Stimulated activated CD4-positive, alpha-beta T cell treated with anti-CD3 and anti-CD28 coated beads, Interleukin-1b, Interleukin-23, amount 100 ng/mL, for 48 hours (primary cell): ENCODE data around the gene STX16.
"Not testable (repeated sequence)": the region's sequence is repeated elsewhere in the genome, so short reads cannot be mapped to it uniquely, and the experiment has no call there.

Experiments
- DNase-seq: peaks from one replicate; pipeline ENCODE4 v3.0.0-alpha.2; 2020

Gene STX16

DNA sequence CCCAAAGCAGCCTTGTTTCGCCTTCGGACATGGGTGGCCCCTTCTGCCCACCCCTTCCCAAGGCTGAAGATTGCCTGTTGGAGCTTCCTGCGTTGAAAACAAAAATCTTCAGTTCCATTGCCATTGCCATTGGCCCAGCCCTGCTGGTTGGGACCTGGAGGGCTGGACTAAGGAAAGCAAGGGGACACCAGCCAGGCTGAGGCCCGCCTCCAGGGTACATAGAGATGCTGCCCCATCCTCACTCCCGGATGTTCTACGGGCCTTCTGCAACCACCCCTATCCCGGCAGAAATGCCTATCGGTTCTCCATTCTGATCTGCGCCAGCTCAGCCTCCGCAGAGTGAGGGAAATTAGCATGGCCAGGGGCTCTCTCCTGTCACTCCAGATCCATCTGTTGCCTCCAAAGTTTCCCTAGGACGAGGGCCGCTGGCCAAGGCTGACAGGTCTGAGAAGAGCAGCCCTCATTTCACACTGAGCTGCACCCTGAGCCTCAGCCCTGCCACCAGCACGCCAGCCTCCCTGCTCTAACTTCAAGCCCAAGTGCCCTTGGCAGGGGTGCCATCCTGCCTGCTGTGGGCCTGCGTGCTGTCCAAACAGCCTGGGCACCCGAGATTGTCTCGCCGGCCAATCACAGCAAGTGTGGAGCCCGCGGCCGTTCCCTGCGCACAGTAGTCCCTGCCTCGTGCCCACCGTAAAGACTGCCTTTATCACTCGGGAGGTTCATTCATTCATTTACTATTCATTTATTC, 13.4 kb upstream of the STX16 start:
- no peak for DNase-seq

DNA sequence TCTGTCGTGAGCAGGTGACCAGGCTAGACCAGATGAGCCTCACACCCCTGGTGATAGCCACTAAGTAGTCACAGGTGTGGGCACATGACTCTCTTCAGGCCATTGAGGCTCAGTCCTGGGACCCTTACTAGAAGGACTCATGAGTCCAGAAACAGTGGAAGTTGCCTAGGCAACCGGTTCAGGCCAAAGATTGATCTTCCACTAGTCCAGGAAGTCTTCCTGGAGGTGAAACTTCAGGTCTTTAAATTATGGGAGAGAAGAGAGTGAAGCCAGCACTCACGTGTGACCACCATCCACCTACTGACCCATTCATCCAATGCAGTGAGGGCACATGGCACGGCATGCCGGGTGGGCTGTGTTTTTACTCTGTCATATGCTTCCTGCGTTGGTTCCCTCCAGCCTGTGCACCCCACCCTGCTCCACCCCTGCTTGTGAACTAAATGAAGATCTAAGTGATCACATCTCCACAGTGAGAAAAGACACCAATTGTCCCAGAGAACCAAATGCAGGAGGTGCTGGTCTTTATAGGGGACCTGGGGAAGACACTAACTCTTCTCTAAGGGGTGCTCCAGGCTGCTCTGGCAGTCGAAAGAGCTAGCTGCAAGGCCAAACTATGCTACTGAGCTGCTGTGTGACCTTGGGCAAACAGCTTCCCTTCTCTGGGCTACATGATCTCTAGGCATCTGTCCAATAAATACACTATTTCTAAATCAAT, 12.5 kb upstream of the STX16 start:
- DNase-seq: no peak

DNA sequence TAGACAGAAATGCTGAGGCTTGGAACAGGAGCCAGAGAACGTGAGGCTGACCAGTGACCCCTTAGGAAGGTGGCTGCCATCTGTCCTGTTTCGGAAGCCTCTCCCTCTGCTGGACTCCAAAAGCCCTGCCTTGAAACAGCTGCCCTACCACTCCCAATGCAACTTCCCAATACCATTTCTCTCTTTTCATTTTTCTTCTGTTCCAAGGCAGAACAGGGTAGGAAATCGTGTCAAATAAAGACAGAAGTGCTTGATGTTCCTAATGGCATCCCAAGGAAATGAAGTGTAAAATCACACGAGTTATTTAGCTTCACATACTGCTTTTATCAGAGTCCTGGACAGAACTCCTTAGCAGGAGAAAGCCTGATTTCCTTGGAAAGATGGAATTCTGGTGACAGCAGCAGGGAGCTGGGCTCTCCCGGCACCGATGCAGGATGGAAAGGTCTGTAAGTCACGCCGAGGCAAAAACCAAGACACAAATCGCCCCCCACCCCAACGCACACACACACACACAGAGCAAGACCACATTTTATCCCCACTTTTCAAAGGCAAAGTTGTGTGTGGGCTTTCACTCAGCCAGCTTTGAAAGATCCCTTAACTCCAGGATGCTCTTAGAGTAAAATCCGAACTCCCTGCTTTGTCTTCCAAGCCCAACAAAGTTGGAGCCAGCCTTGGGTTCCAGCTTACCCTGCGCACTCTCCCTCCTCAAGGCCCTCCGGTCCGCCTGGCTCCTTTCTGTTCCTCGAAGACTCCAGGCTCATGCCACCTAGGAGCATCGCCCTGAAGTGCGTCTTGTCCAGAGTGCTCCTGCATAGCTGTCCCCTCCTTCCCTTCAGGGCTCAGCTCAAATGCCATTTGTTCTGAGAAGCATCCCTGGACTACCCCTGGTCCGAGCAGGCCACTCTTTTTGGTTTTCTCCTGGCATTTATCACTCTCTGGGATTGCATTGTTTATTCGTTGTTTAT, 11.6 kb upstream of the STX16 start:
- no peak for DNase-seq

DNA sequence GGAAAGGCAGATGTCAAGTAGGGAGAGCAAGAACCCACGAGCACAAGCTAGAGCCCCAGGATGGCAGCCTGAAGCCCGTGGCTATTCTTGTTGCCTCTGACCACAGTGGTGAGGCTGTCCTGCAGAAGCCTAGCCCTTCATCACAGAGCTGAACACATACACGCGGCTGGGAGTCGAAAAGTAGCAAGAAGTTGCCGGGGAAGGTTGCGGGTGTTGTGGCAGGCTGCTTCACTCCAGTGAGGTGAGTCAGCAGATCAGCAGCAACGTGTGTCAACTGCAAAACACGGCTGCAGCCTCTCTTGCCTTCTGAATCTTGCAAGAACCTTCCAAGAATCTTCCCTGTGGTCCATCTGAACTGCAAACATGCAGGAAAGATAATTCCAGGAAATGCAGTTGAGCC, 10.6 kb upstream of the STX16 start:
- no peak for DNase-seq

DNA sequence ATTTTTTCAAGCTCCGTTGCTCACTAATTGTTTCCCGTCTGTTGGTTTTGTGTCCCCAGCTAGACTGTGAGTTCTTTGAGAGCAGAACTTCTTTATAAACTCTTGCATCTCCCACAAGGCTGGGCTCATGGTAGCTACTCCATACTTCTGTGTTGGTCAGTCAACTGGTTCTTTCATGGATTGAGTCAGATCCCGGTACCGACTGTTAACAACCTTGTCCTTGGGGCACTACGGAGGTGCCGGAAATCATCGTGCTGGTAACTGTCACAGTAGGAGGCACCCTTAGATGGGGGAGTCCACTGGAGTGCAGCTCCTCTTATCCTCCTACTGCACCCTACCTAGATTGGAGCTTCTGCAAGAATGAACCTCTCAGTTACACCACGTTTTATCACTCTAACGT, 8.6 kb upstream of the STX16 start:
- DNase-seq: no peak

DNA sequence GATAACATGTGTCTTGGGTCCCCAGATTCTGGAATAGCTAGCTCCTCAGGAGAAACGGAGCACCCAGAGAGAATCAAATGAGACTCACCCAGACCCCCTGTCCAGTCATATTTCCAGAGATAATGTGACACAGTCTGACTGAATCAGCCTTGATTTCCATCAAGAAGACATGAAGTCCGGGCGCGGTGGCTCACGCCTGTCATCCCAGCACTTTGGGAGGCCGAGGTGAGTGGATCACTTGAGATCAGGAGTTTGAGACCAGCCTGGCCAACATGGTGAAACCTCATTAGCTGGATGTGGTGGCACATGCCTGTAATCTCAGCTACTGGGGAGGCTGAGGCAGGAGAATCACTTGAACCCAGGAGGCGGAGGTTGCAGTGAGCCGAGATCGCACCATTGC, 8.2 kb upstream of the STX16 start:
- not testable (repeated sequence) for DNase-seq

DNA sequence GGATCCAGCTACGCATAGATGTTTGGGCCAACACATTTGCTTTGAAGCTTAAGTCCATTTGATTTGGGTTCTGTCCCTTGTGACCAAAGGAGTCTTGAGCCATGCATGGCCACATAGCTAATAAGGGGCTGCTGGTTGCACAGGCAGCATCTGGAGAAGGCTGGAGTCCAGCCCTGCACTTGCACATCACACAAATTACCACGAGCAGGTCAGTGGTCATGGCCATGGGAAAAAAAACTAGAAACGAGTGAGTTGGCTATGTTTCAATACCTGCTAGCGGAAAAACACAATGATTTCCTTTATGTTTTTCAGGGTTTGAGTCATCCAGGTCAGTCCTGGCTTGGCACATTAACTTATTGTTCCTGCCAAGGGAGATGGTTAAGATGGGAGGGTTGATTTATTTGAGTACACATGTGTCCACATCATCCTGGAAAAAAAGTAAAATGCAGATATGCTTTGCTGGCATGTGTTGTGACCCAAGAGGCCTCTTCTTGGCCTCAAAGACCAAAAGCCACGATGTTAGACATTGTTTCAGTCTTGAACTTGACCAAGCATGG, 5.6 kb upstream of the STX16 start:
- no peak for DNase-seq

DNA sequence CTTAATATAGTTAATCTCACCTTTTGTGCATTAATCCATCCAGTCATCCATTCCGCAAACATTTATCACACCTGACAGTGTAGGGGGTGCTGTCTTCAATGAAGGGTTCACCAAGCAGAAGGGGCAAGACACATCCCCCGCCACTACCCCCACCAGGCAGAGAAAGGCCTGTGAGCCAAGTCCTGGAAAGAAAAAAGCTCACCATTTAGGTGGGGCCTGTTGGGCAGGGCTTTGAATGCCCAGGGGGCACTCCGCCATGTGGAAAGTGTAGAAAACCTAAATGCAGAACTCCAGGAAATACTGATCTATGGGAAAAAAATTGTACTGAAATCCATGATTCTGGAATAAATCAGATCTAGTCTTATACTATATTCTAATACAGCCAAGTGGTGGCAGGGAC, 4.8 kb upstream of the STX16 start:
- DNase-seq: no peak

DNA sequence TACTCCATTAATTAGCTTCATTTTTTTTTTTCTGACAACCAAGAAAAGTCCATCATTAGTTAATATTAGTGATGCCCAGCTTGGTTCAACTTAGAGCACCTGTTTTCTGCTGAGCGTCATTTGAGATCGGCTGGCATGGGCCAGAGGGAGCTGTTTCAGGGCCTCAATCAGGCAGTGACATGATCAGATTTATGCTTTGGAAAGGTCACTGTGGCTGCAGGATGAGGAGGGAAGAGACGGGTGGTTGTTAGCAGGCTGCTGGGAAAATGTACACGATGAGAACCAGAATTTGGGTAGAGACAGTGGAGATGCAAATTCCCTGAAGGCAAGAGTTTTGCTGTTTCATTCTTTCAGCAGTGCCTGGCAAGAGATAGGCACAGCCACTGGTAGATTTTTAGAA, 4.4 kb upstream of the STX16 start:
- no peak for DNase-seq

DNA sequence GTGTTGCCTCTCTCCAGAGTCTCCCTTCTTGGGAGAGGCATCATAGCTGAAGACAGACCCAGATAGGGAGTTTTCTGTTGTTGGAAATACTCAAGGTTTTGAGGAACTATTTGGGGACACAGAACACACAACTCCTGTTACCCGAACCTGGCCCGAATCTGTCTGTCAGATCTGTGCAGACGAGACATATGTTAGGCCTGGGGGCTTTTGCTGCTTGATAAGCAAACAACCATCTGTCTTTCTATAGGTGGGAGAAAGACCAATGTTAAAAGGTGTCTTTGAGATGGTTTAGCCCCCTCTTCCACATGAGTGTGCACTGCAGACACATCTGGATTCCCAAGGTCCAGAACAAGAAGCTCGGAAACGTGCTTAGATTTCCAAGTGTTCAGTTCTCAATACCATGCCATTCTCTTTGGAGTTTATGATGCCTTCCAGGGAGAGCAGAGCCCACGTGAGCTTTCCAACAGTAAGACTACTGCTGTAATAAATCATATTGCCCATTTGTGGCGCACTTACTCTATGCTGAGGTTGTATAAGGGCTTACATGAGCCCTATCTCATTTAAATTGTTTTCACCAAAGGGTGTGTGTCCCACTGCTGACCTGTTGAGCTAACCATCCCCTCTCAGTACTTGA, 3.8 kb upstream of the STX16 start:
- DNase-seq: no peak

DNA sequence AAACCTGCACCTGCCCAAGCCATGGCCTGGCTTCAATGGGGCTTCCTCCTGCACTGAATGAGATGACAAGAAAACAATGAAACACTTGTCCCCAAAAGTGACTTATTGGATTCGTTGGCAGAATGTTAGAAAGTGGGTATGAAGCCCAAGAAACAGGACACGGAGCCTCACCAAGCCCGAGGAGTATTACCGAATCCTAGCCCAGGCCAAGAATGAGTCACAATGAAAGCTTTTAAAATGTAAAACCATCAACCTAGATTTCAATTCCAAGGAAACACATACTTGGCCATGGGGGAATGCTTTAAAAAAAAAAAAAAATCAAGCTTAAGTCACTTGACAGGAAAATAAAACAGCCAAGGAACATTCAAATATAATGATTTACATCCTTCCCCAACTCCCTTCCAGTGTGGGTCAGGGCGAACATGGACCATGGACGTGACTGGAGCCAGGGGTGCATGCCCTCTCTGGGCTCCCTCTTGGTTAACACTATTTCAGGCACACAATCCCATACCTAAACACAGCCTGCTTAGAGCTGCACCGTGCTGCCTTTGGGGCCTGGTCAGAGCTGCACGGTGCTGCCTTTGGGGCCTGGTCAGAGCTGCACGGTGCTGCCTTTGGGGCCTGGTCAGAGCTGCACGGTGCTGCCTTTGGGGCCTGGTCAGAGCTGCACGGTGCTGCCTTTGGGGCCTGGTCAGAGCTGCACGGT, 3.1 kb upstream of the STX16 start:
- DNase-seq: no peak

DNA sequence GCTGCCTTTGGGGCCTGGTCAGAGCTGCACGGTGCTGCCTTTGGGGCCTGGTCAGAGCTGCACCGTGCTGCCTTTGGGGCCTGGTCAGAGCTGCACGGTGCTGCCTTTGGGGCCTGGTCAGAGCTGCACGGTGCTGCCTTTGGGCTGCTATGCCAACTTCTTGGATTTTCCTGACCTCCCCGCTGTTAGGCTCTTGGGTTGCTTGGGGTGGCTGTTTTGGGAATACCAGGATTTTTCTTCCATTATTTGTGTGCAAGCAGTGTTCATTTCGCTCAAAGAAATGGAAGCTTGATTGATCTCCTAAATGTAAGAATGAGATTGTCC, 2.6 kb upstream of the STX16 start:
- DNase-seq: not testable (repeated sequence)

DNA sequence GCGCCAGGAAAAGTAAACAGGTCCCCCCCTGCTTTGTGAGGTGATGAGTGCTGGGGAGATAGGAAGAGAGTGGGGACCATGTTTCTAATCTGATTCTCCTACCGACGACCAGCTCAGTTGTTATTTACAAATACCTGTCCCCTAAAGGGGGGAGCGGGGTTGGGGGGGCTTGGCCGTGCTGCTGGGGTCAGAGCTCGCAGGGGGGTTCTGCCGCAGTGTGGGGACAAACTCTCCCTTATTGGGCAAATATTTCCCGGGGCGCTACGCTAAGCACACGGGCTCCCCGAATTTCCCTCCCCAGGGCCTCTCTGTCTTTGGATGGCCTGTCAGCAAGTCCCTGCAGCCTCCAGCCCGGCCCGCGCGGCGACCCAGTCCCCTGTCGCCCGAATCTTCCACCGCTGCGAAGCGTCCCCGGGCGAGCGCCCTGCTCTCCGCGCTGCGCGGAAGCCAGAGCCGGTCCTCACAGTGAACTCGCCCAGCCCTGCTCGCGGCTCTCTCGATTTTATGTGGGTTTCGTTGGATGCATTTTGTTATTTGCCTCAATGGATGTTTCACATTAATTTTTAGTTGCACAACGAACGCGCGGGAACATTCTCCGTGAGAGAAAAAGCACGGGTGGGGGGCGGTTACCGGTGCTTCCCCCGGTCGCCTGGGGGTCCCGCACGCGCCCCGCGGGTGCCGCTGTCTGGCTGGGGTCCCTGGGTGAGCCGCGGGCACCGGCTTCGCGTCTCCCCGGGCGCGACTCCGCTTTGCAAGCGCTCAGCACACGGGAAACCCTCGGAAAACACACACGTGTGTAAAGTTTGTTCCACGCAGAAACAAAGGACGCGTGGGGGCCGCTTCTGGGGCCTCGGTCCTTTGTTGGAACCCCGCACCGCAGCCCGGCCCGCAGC, 1.5 kb upstream of the STX16 start:
- DNase-seq: peak; percentile 27

DNA sequence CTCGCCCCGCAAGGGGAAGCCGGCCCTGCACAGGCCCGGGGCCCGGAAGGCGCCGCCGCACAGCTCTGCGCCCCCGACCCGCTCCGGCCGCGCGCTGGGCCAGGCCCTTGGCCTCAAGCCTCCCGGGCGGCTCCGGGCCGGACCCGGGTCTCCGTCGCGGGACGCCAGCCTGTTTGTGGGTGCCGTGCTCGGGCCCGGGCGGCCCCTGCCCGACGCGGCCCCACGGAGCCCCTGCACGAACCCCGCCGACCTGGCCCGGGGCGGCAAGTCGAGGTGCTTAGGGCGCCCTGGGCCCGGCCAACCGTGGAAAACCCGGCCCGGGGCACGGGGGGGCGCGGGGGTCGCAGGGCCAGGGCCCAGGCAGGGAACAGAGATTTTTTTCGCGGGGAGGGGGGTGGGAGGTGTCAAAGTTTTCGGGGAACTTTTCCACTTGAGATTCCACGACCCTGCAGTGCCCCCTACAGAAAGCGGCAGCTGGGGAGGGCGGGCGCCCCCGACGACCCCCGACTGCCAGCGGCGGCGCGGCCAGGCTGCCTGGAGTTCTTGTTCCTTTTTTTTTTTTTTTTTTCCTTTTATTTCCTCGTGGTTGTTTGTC, 805 bp upstream of the STX16 start:
- DNase-seq: peak; percentile 26

DNA sequence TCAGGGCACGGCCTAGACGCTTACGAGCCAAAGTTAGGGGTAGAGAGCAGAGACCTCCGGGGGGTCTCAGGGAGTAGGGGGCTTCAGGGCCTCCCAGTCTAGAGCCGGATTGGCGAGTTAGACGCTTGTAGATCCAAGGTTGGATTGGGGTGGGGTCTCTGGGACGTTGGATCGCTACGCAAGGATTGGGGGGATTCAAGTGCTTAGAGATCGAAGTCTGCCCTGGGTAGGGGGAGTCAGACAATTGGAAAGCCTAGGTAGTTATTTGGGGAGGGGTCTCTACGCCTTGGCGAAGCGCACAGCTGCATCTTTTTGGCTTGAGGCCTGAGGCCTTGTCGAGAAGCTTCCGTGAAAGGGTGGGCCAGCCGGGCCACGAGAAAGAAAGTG, 469 bp downstream of the STX16 start:
- DNase-seq: no peak

DNA sequence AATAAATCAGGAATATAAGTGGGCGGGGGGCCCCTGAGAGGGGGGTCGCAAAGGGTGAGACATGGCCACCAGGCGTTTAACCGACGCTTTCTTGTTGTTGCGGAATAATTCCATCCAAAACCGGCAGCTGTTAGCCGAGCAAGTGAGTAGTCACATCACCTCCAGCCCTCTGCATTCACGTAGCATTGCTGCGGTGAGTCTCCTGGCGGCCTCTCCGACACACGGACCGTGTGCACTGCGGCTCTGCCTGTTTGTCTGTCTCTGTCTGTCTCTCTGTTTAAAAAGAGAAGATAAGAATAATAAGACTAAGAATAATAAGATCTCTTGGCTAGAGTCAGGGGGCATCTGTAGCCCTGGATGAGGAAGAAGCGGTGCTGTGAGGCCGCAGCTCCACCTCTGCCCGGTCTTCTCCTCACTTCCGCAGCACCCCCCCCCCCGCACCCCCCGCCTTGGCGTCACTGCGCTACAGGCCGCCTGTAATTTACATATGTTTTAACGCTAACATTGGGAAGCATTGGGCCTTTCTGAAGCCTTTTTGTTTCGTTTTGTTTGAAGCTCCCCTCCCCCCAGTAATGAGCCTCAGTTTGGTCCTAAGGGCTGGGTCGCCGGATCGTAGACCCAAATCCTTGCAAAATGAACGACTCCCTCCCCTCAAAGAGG, 993 bp downstream of the STX16 start:
- peak; percentile 62 for DNase-seq

DNA sequence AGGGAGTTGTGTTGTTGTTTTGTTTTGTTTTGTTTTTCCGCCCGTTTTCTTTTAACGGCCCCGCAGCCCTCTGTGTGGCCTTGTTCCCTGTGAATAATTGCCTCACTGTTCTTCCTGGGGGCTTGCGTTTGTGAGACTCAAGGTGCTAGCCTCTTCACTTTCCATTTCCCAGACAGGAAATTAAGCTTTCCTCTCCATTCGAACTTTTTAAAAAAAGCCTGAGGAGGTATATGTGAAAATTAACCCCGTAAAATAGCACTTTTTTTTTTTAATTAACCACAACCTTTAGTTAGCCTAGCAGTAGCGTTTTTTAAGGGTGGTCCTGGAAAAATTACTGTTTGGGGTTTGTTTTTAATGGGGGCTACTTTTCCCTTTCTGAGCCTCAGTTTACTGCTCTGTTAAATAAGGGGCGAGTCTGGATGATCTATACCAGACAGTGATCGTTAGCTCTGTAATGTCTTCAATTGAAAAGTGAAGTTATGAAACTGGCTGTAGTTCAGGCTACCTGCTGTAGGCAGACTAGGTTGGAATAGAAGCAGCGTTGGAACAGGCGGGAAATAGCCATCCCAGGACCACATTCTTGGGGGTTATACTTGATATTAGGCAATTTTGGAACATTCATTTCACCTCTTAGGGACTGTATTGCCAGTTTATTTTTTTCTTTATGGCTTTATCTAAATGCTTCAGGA, 1.7 kb downstream of the STX16 start:
- no peak for DNase-seq

DNA sequence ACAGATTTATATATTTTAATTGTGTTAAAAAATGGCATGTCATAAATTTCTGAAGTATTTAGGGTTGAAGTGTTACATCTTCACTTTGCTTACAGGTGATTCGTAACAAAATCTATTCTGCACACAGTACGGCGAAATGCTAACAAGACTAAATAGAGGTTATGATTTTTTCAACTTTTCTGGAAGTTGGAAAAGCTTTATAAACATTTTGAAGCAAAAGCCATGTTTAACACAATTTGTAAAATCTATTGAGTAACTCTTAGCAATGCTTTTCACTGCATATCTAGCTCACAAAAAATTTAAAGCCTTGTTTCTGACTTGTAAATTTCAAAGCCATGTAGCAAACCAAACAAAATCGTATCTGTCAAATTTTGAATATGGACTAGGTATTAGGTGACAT, 3.3 kb downstream of the STX16 start:
- no peak for DNase-seq

DNA sequence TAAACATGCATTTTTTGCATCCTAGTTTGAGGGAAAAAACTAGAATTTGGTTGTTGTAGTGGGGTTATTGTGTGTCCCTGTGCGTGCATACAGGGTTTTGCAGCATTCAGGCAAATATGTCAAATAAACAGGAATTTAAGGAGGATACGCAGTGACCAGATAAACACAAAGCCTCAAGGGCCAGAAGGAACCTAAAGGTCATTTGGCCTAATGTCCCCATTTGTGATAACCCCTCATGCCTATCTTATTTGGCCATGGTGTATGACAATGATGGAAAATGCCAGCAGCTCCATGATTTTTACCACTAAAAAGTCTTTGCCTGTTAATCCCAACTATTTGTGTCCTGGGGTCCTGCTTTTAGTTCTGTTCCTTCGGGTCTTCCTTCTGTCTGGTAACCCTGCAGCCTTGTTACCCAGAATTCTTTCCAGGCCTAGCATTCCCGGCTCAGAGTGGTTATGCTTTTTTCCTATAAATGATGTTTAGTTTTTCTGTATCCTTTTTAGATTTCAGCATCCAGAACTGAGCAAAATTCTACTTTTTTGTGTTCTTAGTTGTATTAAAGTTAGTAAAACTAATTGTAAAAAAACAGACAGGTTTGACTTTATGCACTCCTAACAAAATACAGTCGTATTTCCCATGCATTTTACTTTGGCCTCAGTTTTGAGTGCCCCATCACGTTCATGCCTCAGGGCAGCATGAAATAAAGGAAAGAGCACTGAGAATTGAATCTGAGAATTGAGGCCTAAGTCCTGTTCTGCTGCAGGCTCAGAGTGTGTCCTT, 4.4 kb downstream of the STX16 start:
- DNase-seq: no peak
